ENCODE data around the gene CNST.

DNA sequence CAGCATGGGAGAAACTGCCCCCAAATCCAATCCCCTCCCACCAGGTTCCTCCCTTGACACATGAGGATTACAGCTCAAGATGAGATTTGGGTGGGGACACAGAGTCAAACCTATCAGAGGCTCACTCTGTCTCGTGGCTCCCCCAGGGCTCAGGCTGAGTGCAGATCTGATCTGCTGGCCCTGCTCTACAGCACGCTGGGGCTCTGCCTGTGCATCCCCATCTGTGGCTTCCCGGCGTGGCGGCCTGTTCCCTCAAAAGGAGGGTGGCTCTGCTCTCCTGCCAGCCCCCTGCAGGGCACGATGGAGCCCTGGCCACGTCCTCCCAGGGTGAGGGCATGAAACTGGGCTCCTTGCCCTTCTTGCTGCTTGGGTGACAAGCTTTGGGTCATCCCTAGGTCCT is 39.3 kb upstream of the CNST start:
- no peak for TF ChIP-seq EZH2 (IDR thresholded peaks at IDR 0.05; ENCODE audit: low read depth)
- TF ChIP-seq CTCF (conservative IDR thresholded peaks at IDR 0.05), result no peak

Data from PC-9 (cell line).